ENCODE data around the gene PHLPP1.

Gene PHLPP1

GRCh38 chr18:62678847-62679485, 36.4 kb upstream of the PHLPP1 start:
- Histone ChIP-seq H2AFZ (ENCODE audit: low read depth) (no peak overlapping the region), H3K79me2 (ENCODE audit: insufficient read depth, low read depth) (no peaks in the 10 kb centered on the region), H3K4me2 (no peak overlapping the region), H3K36me3 (ENCODE audit: insufficient read depth) (no peaks in the 10 kb centered on the region), H4K20me1 (ENCODE audit: insufficient read depth) (no peaks in the 10 kb centered on the region), H3K27ac (no peak overlapping the region), H3K4me3 (IDR thresholded peaks at IDR 0.05; ENCODE audit: insufficient read depth, low read depth, low read length) (no peak overlapping the region), H3K4me1 (ENCODE audit: low read depth, poor library complexity, severe bottlenecking) (no peaks in the 10 kb centered on the region), H3K9ac (no peak overlapping the region), H3K27me3 (ENCODE audit: insufficient read depth, low read depth) (no peaks in the 10 kb centered on the region)
- no peak for TF ChIP-seq CTCF (conservative IDR thresholded peaks at IDR 0.05; ENCODE audit: low read depth, low read length)

- no peak overlapping the region for H3K4me2 ChIP-seq
- TF ChIP-seq CTCF (conservative IDR thresholded peaks at IDR 0.05; ENCODE audit: low read depth, low read length) = no peak
- H3K27ac ChIP-seq = no peak overlapping the region
These were observed 33.0 kb upstream of the PHLPP1 start for GRCh38 chr18:62682371-62682770.

GRCh38 chr18:62683935-62684334, 31.4 kb upstream of the PHLPP1 start:
- Histone ChIP-seq H4K20me1 (ENCODE audit: insufficient read depth) (no peaks in the 10 kb centered on the region), H3K4me3 (IDR thresholded peaks at IDR 0.05; ENCODE audit: insufficient read depth, low read depth, low read length) (no peak overlapping the region), H3K27me3 (ENCODE audit: insufficient read depth, low read depth) (no peaks in the 10 kb centered on the region), H3K4me2 (no peak overlapping the region), H3K4me1 (ENCODE audit: low read depth, poor library complexity, severe bottlenecking) (no peaks in the 10 kb centered on the region), H3K9ac (no peak overlapping the region), H3K79me2 (ENCODE audit: insufficient read depth, low read depth) (no peaks in the 10 kb centered on the region), H2AFZ (ENCODE audit: low read depth) (no peak overlapping the region), H3K27ac (no peak overlapping the region), H3K36me3 (ENCODE audit: insufficient read depth) (no peaks in the 10 kb centered on the region)
- TF ChIP-seq CTCF (conservative IDR thresholded peaks at IDR 0.05; ENCODE audit: low read depth, low read length) = no peak

More at GRCh38 chr18:62682371-62682770, 33.0 kb upstream of the PHLPP1 start:
- Histone ChIP-seq H3K9ac (no peak overlapping the region), H3K36me3 (ENCODE audit: insufficient read depth) (no peaks in the 10 kb centered on the region), H3K4me1 (ENCODE audit: low read depth, poor library complexity, severe bottlenecking) (no peaks in the 10 kb centered on the region), H3K27me3 (ENCODE audit: insufficient read depth, low read depth) (no peaks in the 10 kb centered on the region), H3K79me2 (ENCODE audit: insufficient read depth, low read depth) (no peaks in the 10 kb centered on the region), H3K4me3 (IDR thresholded peaks at IDR 0.05; ENCODE audit: insufficient read depth, low read depth, low read length) (no peak overlapping the region), H4K20me1 (ENCODE audit: insufficient read depth) (no peaks in the 10 kb centered on the region), H2AFZ (ENCODE audit: low read depth) (no peak overlapping the region)

GRCh38 chr18:62688743-62689317, 26.5 kb upstream of the PHLPP1 start:
- TF ChIP-seq CTCF (conservative IDR thresholded peaks at IDR 0.05; ENCODE audit: low read depth, low read length) = no peak
- Histone ChIP-seq H3K4me3 (IDR thresholded peaks at IDR 0.05; ENCODE audit: insufficient read depth, low read depth, low read length) (no peak overlapping the region), H3K4me1 (ENCODE audit: low read depth, poor library complexity, severe bottlenecking) (no peaks in the 10 kb centered on the region), H3K27me3 (ENCODE audit: insufficient read depth, low read depth) (no peaks in the 10 kb centered on the region), H3K9ac (no peak overlapping the region), H3K4me2 (no peak overlapping the region), H3K79me2 (ENCODE audit: insufficient read depth, low read depth) (no peaks in the 10 kb centered on the region), H3K36me3 (ENCODE audit: insufficient read depth) (no peaks in the 10 kb centered on the region), H3K27ac (no peak overlapping the region), H4K20me1 (ENCODE audit: insufficient read depth) (no peaks in the 10 kb centered on the region), H2AFZ (ENCODE audit: low read depth) (no peak overlapping the region)

Data from KMS-11 (cell line).